HepG2 (cell line): ENCODE measurements around the gene MAMDC2.

Experiments
- CTCF ChIP-seq: sonication (generic); formaldehyde crosslinking; IDR thresholded peaks from 2 replicates; pipeline ENCODE4 v1.5.0; 2020; ENCODE audit warnings: mild to moderate bottlenecking, missing genetic modification reagents, moderate library complexity
- GABPB1 ChIP-seq: IDR thresholded peaks from 2 replicates; pipeline ENCODE4 v1.6.1; 2016; ENCODE audit warnings: mild to moderate bottlenecking, missing genetic modification reagents, moderate library complexity, missing compliant biosample characterization
- HMG20B ChIP-seq: conservative IDR thresholded peaks from 2 replicates; pipeline ENCODE4 v1.6.1; 2016; ENCODE audit warnings: missing genetic modification reagents, missing compliant biosample characterization
- IRF2 ChIP-seq: IDR thresholded peaks from 2 replicates; pipeline ENCODE4 v1.6.1; 2018; ENCODE audit warnings: missing genetic modification reagents, missing compliant biosample characterization
- POLR2A ChIP-seq, 2 experiments: IDR thresholded peaks; 2 replicates each; pipeline ENCODE4 v1.6.1; 2011; ENCODE audit warnings: low read depth in 2 of 2, low read length in 2 of 2, mild to moderate bottlenecking in 1 of 2, moderate library complexity in 1 of 2; ENCODE audit not compliant: insufficient read depth in 1 of 2
- RAD21 ChIP-seq: fragments of 450-650 bp; formaldehyde crosslinking; IDR thresholded peaks from 2 replicates; pipeline ENCODE4 v1.5.0; 2020; ENCODE audit warnings: mild to moderate bottlenecking
- ZBTB43 ChIP-seq: sonication (generic); formaldehyde crosslinking; conservative IDR thresholded peaks from 2 replicates; pipeline ENCODE4 v1.4.0; 2020; ENCODE audit warnings: missing genetic modification reagents
- ZNF547 ChIP-seq: sonication (generic); formaldehyde crosslinking; IDR thresholded peaks from 2 replicates; pipeline ENCODE4 v1.5.1; 2020; ENCODE audit warnings: mild to moderate bottlenecking, missing genetic modification reagents
- TF ChIP-seq, protein P1 (sequence below), 2 experiments: sonication (generic) in 1 of 2; formaldehyde crosslinking in 1 of 2; IDR thresholded peaks; 2 replicates each; pipeline versions ENCODE4 v1.5.1 to v1.6.1; 2011 to 2020; ENCODE audit warnings: borderline replicate concordance in 1 of 2, low read depth in 1 of 2, low read length in 1 of 2, mild to moderate bottlenecking in 1 of 2, missing genetic modification reagents in 1 of 2, moderate library complexity in 1 of 2
- TF ChIP-seq, protein P2 (sequence below): sonication (generic); formaldehyde crosslinking; IDR thresholded peaks from 2 replicates; pipeline ENCODE4 v1.5.0; 2020; ENCODE audit warnings: mild to moderate bottlenecking, missing genetic modification reagents

DNA sequence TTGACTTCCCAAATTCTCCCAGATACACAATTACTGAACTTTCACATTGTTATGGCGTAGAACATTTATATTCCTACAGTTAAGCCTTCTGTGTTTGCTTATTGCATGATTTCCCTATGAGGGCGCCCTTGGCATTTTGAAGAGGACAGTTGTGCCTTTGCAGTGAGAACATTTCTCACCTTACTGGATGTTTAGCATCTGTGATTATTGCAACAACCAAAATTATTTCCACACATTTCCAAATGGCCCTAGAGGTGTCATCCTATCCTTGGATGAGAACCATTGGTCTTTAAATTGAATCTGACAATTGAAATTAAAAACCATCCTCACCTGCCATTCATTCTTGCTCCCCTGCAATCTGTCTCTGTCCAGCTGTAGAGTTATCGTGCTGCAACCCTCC is 104.0 kb downstream of the MAMDC2 start:
- no peak for TF ChIP-seq HMG20B (CRISPR knock-in tag)
- TF ChIP-seq, protein P1, sequence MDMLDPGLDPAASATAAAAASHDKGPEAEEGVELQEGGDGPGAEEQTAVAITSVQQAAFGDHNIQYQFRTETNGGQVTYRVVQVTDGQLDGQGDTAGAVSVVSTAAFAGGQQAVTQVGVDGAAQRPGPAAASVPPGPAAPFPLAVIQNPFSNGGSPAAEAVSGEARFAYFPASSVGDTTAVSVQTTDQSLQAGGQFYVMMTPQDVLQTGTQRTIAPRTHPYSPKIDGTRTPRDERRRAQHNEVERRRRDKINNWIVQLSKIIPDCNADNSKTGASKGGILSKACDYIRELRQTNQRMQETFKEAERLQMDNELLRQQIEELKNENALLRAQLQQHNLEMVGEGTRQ (IDR thresholded peaks at IDR 0.05; ENCODE audit: low read depth, low read length), result no peak
- TF ChIP-seq, protein P1 (CRISPR knock-in tag; IDR thresholded peaks at IDR 0.05; ENCODE audit: borderline replicate concordance), result no peak
- TF ChIP-seq, protein P2, sequence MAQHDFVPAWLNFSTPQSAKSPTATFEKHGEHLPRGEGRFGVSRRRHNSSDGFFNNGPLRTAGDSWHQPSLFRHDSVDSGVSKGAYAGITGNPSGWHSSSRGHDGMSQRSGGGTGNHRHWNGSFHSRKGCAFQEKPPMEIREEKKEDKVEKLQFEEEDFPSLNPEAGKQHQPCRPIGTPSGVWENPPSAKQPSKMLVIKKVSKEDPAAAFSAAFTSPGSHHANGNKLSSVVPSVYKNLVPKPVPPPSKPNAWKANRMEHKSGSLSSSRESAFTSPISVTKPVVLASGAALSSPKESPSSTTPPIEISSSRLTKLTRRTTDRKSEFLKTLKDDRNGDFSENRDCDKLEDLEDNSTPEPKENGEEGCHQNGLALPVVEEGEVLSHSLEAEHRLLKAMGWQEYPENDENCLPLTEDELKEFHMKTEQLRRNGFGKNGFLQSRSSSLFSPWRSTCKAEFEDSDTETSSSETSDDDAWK (CRISPR knock-in tag), result no peak
- no peak for TF ChIP-seq IRF2
- no peak for TF ChIP-seq ZNF547 (CRISPR knock-in tag)
- TF ChIP-seq ZBTB43, result no peak
- no peak for TF ChIP-seq POLR2A (IDR thresholded peaks at IDR 0.05; ENCODE audit: insufficient read depth in 1 of 2, low read depth in 2 of 2, low read length in 2 of 2)
- no peak for TF ChIP-seq RAD21 (CRISPR knock-in tag)
- no peak for TF ChIP-seq GABPB1 (CRISPR knock-in tag)
- peak; percentile 34 for TF ChIP-seq CTCF (CRISPR knock-in tag)
